A673 (cell line): Measurements from ENCODE around the gene SFSWAP.

Experiments used
- EZH2 ChIP-seq: fragments of 200-600 bp; sonication (generic); IDR thresholded peaks from 2 replicates; pipeline ENCODE4 v1.6.1; 2017; ENCODE audit warnings: borderline replicate concordance, low read depth, mild to moderate bottlenecking, mixed read lengths, antibody characterized with exemption, low read length; ENCODE audit not compliant: poor library complexity, severe bottlenecking
- TF ChIP-seq, protein P1 (sequence below): fragments of 300-800, 200-600 bp; sonication (generic); conservative IDR thresholded peaks from 2 replicates; pipeline ENCODE4 v1.5.1; 2017; ENCODE audit warnings: low read depth, mild to moderate bottlenecking, antibody characterized with exemption, low read length, moderate library complexity, mixed read lengths

DNA sequence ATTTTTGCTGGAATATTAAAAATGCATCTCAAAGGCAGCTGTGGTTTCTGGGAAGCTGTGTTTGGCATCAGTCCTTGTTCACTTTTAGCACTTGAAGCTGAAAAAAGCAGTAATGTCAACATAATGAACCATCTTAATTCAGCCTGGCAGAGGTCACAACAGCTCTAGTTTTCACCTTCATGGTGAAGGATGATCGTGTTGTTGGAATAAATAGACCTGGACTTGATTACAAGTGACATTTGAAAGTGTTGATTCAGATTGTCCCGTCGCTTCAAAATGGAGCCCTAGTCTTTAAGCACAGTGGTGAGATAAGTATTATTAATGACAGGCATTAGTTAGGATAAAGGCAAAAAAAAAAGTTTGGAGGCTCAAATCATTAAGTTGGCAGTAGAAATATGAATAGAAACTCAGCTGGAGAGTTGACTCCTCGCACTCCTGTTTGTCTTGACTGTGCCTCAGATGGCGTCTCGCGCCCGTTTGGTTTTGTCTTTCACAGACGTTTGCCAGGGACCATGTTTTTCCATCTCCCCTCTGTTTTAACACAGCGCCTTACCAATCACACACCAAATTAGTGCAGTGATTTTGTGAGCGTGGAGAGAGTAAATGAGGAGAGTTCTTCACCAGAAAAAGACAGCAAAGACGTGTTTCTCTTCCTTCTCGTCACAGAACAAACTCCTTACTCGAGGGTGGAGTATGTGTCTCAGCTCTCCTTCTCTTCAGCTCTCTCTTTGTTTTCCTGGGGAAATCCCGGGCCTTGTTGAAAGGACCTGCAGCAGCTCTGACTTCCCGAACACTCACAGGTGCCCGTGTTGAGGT, 63.9 kb downstream of the SFSWAP start:
- TF ChIP-seq, protein P1, sequence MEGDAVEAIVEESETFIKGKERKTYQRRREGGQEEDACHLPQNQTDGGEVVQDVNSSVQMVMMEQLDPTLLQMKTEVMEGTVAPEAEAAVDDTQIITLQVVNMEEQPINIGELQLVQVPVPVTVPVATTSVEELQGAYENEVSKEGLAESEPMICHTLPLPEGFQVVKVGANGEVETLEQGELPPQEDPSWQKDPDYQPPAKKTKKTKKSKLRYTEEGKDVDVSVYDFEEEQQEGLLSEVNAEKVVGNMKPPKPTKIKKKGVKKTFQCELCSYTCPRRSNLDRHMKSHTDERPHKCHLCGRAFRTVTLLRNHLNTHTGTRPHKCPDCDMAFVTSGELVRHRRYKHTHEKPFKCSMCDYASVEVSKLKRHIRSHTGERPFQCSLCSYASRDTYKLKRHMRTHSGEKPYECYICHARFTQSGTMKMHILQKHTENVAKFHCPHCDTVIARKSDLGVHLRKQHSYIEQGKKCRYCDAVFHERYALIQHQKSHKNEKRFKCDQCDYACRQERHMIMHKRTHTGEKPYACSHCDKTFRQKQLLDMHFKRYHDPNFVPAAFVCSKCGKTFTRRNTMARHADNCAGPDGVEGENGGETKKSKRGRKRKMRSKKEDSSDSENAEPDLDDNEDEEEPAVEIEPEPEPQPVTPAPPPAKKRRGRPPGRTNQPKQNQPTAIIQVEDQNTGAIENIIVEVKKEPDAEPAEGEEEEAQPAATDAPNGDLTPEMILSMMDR: no peak
- no peak for TF ChIP-seq EZH2
